HG02840 (cell line): ENCODE results near the gene PPME1.

ENCODE experiments used
- ATAC-seq: cut with Tn5 transposase; IDR thresholded peaks from one replicate; pipeline ENCODE4 v1.9.1; 2021; ENCODE audit warnings: mild to moderate bottlenecking, moderate library complexity, moderate number of reproducible peaks; ENCODE audit not compliant: unreplicated experiment, low FRiP score

PPME1 gene

GRCh38 chr11:74212533-74212932, 41.4 kb downstream of the PPME1 start:
- ATAC-seq: no peak

DNA sequence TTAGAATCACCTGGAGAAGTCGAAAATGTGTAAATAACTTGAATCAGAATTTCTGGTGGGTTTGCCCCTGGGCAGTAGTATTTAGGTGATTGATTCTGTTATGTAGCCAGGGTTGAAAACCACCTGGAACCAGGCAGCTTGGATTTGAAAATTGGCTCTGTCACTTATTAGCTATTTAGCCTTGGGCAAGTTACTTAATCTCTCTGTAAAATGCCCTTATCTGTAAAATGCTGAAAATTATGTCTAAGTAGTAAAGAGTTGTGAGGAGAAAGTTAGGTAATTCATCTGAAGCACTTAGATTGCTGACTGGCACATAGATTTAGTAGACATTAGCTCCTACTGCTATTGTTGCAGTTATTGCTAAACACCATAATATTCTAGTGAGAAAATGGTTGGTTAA, 49.3 kb downstream of the PPME1 start:
- ATAC-seq: no peak

DNA sequence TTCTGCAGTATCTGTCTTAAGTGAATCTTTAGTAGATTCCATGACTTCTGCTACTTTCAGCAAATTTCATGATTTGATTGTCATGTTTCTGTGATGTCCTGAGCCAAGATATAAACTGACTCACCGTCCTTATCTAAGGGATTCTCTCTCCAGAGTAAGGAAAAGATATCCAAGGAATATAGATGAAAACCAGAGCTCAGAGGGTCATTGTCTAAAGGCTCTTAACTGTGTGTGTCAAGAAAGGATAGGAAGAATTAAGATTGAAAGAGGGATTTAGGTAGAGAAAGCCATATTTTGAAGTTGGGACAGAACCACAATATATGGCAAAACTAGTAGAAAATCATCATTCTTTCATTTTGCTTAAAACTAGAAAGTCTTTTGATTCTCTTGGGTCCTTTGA, 50.7 kb downstream of the PPME1 start:
- no peak for ATAC-seq

DNA sequence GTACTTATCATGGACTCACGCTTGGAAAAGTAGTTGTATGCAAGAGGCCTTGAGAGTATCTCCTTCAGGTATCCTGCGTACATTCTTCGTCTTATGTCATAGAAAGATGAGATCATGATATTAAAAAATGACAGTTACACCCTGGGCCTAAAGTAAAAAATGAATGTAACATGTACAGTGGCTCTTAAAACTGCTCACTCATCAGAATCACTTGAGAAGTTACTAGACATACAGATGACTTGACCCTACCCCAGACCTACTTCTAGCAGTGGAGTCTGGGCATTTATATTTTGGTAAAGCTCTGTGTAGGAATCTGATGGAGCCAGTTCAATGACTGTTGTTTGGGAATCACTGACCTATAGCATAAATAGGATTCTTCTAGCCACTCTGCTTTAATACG, 54.5 kb downstream of the PPME1 start:
- no peak for ATAC-seq

DNA sequence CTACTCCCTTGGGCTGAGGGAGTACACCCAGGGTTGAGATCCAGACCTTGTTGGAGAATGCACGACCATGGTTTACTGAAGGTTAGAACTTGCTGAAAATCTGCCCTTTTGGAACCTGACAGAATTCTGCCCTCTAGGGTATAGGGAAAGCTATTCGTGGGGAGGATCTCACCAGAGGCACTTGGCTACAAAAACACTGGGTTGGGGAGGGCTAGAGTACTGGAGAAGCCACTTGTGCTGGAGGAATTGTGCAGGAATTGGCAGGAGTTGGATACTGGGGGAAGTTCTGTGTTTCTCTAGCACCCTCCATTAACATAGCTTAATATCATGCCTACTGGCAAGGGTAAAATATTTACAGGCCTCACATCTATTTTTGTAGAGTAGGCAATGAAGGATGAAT, 55.8 kb downstream of the PPME1 start:
- ATAC-seq: no peak

DNA sequence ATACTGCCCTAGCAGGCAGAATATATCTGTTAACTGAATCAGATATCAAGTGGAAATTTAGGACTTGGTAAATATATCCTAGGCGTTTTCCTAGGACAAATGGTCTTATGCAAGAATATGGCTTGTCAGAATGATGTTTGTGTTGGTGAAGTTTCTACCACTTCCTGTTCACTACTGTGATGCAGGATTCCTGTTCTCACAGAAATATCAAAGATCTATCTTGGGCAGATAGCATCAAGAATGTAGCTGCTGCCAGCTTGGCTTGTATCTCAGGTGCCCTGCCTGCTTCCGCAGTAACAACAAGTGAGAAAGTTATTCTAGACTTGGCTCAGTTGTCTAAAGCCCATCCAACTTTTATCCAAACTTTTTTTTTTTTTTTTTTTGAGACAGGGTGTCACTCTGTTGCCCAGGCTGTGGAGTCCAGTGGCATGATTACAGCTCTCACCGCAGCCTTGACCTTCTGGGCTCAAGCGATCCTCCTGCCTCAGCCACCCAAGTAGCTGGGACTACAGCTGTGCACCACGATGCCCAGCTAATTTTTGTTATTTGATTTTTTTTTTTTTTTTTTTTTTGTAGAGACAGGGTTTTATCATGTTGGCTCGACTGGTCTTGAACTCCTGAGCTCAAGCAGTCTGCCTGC, 61.3 kb downstream of the PPME1 start:
- ATAC-seq: no peak

GRCh38 chr11:74233683-74234082, 62.6 kb downstream of the PPME1 start:
- ATAC-seq: no peak

- no peak for ATAC-seq
Measured at GRCh38 chr11:74235121-74235520, 64.0 kb downstream of the PPME1 start.

DNA sequence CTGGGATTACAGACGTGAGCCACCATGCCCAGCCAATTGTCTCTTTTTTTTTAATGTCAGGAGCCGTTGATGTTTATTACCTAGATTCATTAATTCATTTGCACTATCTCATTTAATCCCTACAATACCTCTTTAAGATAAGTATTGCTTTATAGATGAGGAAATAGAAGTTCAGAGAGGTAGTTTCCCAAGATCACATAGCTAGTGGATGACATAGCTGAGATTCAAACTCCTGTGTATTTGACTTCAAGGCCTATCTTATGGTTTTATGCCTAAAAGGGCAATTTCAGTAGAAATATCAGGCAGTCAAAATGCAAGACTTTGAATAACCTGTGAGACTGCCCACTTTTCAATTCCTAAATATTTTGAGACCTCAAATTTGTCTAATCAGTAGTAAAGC, 66.5 kb downstream of the PPME1 start:
- ATAC-seq: no peak

- no peak for ATAC-seq
Measured at GRCh38 chr11:74238243-74238642, 67.2 kb downstream of the PPME1 start.

- ATAC-seq: no peak
Measured at GRCh38 chr11:74248469-74248868, 77.4 kb downstream of the PPME1 start.

DNA sequence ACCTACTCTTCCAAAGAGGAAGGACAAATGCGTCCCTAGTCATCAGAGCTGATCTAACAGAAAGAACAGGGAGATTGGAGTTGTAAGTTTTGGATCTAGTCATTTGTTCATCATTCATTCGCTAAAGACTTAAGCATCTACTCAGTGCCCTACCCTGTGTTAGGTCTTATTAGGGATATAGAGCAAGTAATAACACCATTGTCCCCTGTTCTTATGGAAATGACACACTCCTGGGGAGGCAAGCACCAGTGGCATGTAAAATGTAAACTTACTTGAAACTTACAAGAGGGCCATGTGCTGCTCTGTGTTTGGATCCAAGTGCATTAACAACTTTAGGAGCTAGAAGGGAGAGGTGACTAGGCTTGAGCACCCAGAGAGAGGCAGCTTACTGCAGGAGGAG, 78.4 kb downstream of the PPME1 start:
- ATAC-seq: no peak

DNA sequence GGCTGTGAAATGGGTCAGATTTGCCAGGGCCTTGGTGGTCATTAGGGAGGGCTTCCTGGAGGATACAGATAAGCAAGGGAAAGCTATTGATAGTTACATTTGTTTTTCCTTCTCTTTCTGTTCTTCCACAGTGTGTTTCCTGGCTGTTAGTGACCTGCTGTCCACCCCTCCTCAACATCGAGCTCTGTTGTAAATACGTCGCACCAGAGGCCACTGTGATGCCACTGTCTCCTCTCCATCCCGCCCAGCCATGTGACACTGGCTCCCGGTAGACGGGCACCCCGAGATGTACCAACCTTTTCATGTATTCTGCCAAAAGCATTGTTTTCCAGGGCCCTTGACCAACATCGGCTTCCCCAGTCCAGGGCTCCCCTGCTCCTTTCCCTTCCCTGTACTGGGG, 82.3 kb downstream of the PPME1 start:
- ATAC-seq: no peak

DNA sequence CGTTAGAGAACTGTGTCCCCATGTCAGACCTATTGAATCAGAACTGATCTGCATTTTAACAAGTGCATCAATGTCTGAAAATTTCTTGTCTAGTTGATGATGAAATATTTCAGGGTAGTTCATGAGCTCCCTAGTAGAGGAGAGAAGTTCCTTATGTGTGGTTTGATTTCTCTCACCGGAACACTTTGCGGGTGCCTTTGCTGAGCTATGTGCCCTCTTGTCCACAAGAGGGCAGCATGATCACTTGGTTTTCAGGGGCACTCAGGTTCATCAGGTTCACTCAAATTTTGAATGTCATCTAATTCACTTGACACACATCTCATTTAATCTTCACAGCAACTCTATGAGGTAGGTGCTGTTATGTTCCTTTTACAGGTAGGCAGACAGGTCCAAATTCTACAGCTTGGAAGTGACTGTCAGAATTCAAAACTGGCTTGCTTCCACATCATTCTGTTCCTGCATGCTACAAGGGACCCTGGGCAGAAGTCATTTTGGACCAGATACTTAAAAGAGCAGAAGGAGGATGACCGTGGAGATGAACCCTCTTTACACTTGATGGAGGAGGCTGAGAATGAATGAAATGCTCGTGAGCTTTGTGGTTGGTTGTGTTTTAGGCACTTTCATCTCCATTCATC, 84.8 kb downstream of the PPME1 start:
- ATAC-seq: no peak

GRCh38 chr11:74256378-74257133, 85.5 kb downstream of the PPME1 start:
- ATAC-seq: no peak

GRCh38 chr11:74257959-74258553, 87.0 kb downstream of the PPME1 start:
- ATAC-seq: no peak

DNA sequence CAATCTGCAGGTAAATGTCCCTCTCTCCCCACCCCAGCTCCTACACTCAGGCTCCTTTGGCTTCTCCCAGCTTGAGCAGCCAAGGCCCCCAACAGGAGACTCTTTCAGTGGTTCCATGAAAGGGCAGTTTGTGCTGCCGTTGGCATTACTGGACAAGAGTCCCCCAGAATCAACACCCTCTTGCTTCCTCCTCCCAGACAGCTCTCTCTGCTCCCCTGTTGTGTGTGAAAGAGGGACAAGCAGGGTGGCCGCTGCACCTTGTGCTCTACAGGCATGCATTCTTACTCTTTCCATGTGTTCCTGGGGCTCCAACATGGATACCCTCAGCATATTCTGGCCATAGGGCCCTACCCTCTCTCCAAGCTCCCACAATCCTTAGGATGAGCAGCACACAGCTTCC, 91.6 kb downstream of the PPME1 start:
- no peak for ATAC-seq

GRCh38 chr11:74265256-74265655, 94.2 kb downstream of the PPME1 start:
- no peak for ATAC-seq

- no peak for ATAC-seq
Measured at GRCh38 chr11:74267014-74267413, 95.9 kb downstream of the PPME1 start.

- no peak for ATAC-seq
Measured at GRCh38 chr11:74268456-74268855, 97.4 kb downstream of the PPME1 start.

- ATAC-seq: no peak
Measured at GRCh38 chr11:74269161-74269811, 98.2 kb downstream of the PPME1 start.
